Measurements from ENCODE around the gene MACROD1.

- TF ChIP-seq POLR2AphosphoS5 (IDR thresholded peaks at IDR 0.05; ENCODE audit: borderline replicate concordance, low read depth, low read length) = no peak
- TF ChIP-seq EZH2 (IDR thresholded peaks at IDR 0.05) = no peak
- no peak for TF ChIP-seq FOXP2 (optimal IDR thresholded peaks at IDR 0.05; ENCODE audit: control extremely low read depth, extremely low read length, insufficient read depth)
Observed at GRCh38 chr11:64164392-64165312, 1.3 kb downstream of the MACROD1 start.

Measured in SK-N-MC (cell line).